ENCODE results near the gene SLC2A1.

SLC2A1 gene

GRCh38 chr1:42936309-42937078 lies 22.2 kb downstream of the SLC2A1 start:
- ChIA-PET CTCF (interaction anchor here (0.9 to 5.2 kb wide), 7 partner anchors 8 to 137 kb away, joined by 3 to 23 read pairs (median 8); no protein-coding TSS in a partner anchor), POLR2A (interaction anchor here (1.2 to 4.3 kb wide), 4 partner anchors 13 to 90 kb away, joined by 3 to 27 read pairs (median 6); partner anchors contain the start of gene ZNF691)
- DNase-seq (ENCODE audit: extremely low spot score): no peak
- TF ChIP-seq CTCF (IDR thresholded peaks at IDR 0.05; ENCODE audit: control extremely low read depth, extremely low read depth, low read depth, missing control alignments): no peak

GRCh38 chr1:42935971-42936308 lies 22.7 kb downstream of the SLC2A1 start:
- CTCF ChIA-PET: interaction anchor here (0.8 to 5.2 kb wide), 9 partner anchors 8 to 137 kb away, joined by 3 to 23 read pairs (median 6); no protein-coding TSS in a partner anchor
- POLR2A ChIA-PET: interaction anchor here (1.2 to 4.3 kb wide), 4 partner anchors 12 to 90 kb away, joined by 3 to 27 read pairs (median 6); partner anchors contain the start of gene ZNF691
- TF ChIP-seq CTCF (IDR thresholded peaks at IDR 0.05; ENCODE audit: control extremely low read depth, extremely low read depth, low read depth, missing control alignments): no peak
- DNase-seq (ENCODE audit: extremely low spot score): no peak

- no peak for DNase-seq (ENCODE audit: extremely low spot score)
- POLR2A ChIA-PET: interaction anchor here (1.2 to 4.3 kb wide), 4 partner anchors 12 to 89 kb away, joined by 3 to 27 read pairs (median 6); partner anchors contain the start of gene ZNF691
- TF ChIP-seq CTCF (IDR thresholded peaks at IDR 0.05; ENCODE audit: control extremely low read depth, extremely low read depth, low read depth, missing control alignments): no peak
- CTCF ChIA-PET: interaction anchor here (0.8 to 5.2 kb wide), 8 partner anchors 9 to 138 kb away, joined by 3 to 23 read pairs (median 7); no protein-coding TSS in a partner anchor
Measured at GRCh38 chr1:42935313-42935895, 23.3 kb downstream of the SLC2A1 start.

- TF ChIP-seq CTCF (IDR thresholded peaks at IDR 0.05; ENCODE audit: control extremely low read depth, extremely low read depth, low read depth, missing control alignments): no peak
- ChIA-PET POLR2A (interaction anchor here (1.2 to 4.3 kb wide), 3 partner anchors 15 to 88 kb away, joined by 3 to 27 read pairs (median 8); partner anchors contain the start of gene ZNF691), CTCF (interaction anchor here (1.0 to 5.2 kb wide), 8 partner anchors 10 to 138 kb away, joined by 3 to 23 read pairs (median 7); no protein-coding TSS in a partner anchor)
- DNase-seq (ENCODE audit: extremely low spot score): no peak
Measured at GRCh38 chr1:42934541-42935312, 23.9 kb downstream of the SLC2A1 start.

- ChIA-PET POLR2A (interaction anchor here (4.3 kb wide), 1 partner anchor 20 kb away, joined by 27 read pairs; no protein-coding TSS in a partner anchor), CTCF (interaction anchor here (1.0 to 5.2 kb wide), 4 partner anchors 11 to 139 kb away, joined by 3 to 23 read pairs (median 12); no protein-coding TSS in a partner anchor)
- no peak for TF ChIP-seq CTCF (IDR thresholded peaks at IDR 0.05; ENCODE audit: control extremely low read depth, extremely low read depth, low read depth, missing control alignments)
- no peak for DNase-seq (ENCODE audit: extremely low spot score)
Measured at GRCh38 chr1:42933610-42934491, 24.8 kb downstream of the SLC2A1 start.

Data from GM10248 (cell line).